ENCODE results near the gene PTEN.
"Not testable (repeated sequence)": the region's sequence is repeated elsewhere in the genome, so short reads cannot be mapped to it uniquely, and the experiment has no call there.

PTEN gene

DNA sequence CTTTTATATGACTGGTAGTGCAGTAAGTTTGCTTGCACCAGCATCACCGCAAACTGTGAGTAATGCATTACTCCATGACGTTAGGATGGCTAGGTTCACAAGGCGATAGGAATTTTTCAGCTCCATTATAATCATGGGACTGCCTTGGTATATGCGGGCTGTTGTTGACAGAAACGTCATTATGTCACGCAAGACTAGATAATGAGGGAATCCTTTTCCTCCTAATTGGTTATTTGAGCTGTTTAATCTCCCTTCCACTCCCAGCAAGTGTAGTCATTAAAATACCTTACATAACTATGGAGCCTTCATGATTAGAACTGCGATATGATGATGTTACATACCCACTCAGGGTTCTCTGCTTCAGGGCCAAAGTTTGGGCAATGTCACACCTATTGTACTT is 17.4 kb upstream of the PTEN start:
- no peak for DNase-seq

DNA sequence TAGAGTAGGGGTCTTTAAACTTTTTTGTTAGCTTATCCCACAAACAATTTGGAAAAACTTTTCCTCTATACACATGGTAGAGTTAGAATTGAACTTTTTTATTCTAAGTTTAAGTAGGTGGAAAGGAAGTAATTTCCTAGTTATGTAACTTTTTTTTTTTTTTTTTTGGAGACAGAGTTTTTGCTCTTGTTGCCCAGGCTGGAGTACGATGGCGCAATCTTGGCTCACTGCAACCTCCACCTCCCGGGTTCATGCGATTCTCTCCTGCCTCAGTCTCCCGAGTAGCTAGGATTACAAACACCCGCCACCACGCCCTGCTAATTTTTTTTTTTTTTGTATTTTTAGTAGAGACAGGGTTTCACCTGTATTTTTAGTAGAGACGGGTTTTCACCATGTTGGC is 16.7 kb upstream of the PTEN start:
- not testable (repeated sequence) for DNase-seq

DNA sequence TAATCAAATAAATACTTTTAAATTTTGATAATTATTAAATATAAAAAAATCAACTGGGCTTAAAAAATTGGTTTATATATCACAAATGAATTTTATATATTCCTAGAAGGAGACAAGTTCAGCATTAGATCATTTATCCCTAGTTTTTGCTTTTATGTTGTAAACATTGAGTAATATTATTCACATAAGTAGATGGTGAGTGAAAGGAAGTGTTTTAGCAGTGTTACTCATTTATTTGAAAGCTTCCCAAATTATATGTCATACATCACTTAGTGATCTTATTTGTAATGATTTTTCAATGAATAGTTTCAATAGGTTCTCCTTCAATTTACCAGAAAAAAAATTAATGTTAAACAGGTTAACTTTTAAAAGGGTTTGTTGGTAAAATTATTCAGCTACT is 15.9 kb upstream of the PTEN start:
- DNase-seq: no peak

DNA sequence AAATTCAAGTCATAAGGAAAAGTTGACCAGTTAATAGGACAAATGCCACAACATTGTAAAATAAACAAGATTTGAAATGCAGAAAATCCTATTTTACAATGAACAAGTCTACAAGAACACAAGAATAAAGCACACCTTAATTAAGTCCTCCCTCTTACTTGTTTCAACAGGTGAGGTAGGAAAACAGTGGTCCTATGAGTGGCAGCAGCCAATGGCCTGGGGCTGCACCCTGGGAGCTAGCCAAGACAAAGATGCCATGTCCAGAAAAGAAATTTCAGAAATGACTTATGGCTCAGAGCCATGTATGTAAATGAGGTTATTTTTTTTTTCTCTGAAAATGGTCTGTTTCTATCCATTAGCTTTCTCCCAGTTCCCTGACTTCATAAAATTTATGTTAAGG is 14.4 kb upstream of the PTEN start:
- no peak for DNase-seq

DNA sequence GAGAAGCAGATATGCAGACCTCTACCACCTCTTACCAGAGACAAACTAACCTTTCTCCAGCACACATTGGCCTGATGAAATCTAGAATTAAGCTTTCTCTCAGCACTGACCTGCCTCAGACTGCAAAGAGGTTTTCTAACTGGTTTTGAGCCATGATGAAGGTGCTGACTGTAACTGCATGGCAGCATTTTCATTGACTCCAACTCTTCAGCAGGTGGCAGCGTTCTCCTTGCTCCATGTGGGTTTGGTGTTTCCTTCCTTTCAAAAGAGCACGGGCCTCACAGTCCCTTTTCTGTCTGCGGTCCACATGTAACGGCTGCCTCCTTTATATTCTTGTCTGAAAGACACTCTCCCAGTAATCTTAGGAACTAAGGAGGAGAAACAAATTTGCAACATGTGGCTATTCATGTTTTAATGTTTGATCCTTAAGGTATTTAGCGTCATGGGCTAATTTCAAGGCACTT is 12.7 kb upstream of the PTEN start:
- DNase-seq: peak; percentile 13

DNA sequence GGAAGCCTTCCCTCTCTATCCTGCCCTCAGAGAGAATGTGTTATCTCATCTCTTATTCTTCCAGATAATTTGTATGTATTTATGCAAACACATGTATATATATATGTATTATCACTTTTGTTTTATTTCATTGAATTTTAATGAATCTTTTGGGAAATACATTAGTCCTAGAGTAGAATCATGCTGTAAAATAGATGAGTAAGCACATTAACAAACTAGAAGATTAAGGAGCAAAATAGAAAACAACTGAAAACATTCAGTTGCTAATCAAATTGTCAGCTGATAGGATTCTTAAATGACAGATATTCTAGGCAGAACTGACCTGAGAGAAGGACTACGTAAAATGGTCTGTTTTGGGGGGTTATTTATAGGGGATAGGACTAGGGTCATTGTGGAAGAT is 11.3 kb upstream of the PTEN start:
- DNase-seq: no peak

DNA sequence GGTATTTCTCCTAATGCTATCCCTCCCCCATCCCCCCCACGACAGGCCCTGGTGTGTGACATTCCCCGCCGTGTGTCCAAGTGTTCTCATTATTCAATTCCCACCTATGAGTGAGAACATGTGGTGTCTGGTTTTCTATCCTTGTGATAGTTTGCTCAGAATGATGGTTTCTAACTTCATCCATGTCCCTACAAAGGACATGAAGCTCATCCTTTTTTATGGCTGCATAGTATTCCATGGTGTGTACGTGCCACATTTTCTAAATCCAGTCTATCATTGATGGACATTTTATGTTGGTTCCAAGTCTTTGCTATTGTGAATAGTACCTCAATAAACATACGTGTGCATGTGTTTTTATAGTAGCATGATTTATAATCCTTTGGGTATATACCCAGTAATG is 8.2 kb upstream of the PTEN start:
- DNase-seq: not testable (repeated sequence)

DNA sequence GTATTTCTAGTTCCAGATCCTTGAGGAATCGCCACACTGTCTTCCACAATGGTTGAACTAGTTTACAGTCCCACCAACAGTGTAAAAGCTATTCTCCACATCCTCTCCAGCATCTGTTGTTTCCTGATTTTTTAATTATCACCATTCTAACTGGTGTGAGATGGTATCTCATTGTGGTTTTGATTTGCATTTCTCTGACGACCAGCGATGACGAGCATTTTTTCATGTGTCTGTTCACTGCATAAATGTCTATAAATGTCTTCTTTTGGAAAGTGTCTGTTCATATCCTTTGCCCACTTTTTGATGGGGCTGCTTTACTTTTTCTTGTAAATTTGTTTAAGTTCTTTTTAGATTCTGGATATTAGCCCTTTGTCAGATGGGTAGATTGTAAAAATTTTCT is 7.8 kb upstream of the PTEN start:
- DNase-seq: not testable (repeated sequence)

DNA sequence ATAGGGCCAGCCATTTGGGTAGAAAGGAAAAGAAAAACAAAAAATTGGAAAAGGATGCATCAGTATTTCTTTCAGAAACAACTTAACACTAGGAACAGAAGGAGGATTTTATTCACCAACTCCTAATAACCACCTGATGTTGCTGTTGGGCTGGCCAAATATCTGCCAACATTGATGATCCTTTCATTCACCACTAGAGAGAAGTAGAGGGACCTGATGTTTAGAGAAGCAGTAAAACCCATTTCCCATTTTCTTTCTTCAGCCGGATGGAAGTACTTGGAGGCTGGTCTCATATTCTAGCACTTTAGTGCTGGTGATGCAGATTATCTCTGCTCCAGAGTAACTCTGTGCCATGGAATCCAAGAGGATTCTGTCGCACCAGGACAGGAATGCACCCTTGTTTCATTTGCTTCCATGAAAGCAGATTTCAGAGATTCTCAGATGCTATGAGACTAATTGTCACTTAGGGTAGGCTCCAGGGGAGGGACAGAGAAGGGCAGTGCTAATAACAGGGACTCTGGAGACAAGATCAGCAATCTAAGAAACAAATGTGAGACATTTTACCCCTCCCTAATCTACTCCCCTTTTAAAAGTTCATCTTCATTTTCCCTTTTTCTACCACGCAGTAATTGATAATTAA is 3.1 kb upstream of the PTEN start:
- DNase-seq: no peak

DNA sequence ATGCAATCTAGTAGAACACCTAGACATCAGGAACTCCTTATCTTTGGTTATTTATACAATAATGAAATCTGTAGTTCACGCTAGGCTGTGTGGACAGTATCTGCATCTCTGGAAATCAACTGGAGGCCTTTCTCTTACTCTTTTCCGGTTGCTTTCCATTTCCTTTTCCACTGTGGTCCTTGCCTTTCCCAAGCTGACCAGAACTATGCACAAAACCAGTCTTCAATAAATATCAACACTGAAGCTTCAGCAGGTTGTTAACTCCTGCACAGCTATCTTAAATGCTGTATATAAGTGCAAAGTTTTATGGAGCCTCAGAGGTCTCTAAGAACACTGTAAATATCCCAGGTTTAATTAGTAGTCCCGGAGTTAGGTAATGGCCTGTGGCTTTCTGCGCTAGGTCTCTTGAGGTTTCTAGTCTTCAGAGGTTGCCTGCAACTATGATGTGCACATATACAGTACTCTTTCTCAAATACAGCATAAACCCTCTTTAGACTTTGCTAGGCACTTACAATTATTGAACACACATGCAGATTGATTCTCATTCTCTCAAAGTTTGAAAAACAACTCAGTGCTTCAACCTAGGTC is 2.5 kb upstream of the PTEN start:
- no peak for DNase-seq

DNA sequence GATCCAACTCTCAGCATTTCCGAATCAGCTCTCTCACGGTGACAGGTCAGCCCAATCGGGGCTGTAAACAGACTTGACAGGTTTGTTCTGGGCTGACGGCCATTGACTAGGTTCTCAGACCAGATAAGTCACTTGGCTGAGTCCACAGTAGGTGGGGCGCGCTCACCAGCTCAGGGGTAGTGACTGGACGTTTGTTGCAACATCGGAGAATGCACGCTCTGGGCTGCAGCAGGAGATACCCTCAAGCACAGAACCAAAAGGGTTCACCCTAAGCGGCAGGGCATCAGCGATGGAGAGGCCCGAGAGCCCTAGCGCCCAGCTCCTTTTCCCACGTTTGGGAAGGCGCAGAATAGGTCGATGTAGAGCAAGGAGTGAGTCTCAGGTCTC is 1.9 kb upstream of the PTEN start:
- DNase-seq: no peak

DNA sequence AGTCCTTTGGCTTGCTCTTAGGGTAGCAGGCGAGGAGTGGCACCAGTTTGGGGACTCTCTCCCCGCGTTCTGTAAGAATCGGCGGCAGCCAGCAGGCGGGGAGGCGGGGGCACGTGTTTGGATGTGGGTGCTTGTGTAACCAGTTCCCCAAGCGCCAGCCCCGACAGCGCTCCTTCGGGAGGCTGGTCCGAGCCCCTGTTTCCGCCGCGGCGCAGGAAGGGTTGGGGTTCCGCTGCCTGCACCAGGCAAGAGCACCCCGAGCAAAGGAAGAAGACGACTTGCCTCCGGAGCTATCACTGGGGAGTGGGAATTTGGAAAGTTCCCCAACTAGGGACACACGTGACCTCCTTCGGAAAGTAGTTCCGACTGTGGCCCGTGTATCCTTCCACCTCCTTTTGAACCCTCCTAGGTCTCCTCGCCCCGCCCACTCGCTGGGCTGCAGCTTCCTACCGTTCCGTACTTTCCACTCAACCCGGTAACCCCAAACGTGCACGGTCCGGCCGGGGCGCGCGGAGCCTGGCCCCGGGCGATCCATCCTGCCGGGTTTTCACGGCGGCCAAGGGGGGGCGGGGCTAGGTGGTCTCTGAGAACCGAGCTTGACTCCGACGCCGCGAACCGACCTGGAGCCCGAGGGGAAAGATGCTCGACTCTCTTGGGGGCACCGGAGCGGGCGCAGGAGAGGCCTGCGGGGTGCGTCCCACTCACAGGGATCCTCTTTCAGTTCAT is 1.3 kb upstream of the PTEN start:
- DNase-seq: peak; percentile 90

DNA sequence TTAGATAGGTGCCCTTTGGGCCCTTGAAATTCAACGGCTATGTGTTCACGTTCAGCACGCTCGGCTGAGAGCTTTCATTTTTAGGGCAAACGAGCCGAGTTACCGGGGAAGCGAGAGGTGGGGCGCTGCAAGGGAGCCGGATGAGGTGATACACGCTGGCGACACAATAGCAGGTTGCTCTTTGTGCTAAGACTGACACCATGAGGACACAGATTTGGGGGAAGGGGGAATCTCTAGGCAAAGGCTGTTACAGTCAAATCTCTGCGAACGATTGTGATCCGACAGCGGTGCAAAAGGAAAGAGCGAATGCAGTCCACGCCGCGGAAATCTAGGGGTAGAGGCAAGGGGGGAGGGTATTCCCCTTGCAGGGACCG is 759 bp upstream of the PTEN start:
- DNase-seq: no peak

DNA sequence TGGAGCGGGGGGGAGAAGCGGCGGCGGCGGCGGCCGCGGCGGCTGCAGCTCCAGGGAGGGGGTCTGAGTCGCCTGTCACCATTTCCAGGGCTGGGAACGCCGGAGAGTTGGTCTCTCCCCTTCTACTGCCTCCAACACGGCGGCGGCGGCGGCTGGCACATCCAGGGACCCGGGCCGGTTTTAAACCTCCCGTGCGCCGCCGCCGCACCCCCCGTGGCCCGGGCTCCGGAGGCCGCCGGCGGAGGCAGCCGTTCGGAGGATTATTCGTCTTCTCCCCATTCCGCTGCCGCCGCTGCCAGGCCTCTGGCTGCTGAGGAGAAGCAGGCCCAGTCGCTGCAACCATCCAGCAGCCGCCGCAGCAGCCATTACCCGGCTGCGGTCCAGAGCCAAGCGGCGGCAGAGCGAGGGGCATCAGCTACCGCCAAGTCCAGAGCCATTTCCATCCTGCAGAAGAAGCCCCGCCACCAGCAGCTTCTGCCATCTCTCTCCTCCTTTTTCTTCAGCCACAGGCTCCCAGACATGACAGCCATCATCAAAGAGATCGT is 598 bp downstream of the PTEN start:
- DNase-seq: peak; percentile 21

DNA sequence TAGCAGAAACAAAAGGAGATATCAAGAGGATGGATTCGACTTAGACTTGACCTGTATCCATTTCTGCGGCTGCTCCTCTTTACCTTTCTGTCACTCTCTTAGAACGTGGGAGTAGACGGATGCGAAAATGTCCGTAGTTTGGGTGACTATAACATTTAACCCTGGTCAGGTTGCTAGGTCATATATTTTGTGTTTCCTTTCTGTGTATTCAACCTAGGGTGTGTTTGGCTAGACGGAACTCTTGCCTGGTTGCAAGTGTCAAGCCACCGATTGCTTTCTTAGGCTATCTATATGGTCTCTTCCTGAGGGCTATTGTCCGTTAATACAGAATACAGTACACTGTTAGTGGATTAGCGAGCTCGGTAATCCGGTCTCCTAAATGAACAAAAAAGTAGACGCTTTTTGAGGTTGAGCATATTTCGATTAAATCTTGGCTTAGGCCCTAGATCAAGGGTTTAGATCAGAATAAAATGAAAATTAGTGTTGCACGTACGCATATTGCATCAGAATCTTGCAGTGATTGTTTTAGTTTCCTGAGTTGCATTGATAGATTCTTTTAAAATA is 1.2 kb downstream of the PTEN start:
- no peak for DNase-seq

DNA sequence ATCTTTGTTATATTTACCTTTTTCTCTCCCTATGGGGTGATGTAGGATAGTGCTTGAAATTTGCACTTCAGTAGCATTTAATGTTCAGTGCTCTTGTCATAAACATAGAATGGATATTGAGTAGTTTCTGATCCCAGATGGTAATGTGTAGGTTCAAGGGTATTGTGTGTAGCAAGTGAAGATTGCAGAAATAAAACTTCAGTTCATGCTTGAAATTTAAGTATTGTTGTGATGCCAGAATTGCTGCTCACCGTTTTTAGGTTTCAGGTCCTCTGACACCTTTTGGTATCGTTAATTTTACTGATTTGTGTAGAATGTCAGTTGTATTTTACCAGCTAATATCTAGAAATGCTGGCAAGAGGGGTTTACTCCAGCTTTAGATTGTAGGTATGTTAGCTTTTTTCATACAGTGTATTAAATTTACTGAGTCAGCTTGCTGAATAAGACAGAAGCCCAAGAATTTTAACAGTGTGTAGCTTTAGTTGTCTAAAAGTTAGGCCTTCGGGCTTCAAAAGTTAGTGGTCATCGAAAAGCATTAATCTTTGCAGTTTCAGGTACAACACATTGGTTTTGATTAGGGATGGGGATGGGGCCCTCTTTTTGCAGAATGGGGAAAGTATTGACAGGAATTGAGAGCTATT is 1.9 kb downstream of the PTEN start:
- no peak for DNase-seq

DNA sequence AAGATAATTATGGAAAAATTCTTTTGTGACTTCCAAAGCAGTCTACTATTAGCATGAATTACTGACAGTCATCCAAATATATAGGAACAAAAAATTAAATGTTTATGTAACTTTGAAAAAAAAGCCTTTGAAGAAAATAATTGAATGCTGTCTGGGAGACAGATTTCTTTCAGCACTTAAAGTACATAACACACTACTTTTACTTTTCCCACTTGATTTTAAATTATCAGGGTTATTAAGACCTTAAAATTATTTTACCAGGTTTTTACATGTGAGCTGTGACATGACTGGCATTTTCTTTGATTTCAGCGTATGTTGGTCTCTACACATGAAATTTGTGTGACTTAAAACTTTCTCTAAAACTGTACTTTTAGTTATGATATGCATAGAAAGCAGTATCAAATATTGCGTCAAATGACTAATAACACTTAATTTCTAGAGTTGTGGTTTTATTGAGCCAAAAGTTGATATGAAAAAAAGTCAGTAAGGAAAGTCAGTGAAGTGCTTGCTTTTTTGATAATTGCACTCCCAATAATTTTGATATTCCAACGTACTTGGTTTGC is 3.1 kb downstream of the PTEN start:
- DNase-seq: no peak

DNA sequence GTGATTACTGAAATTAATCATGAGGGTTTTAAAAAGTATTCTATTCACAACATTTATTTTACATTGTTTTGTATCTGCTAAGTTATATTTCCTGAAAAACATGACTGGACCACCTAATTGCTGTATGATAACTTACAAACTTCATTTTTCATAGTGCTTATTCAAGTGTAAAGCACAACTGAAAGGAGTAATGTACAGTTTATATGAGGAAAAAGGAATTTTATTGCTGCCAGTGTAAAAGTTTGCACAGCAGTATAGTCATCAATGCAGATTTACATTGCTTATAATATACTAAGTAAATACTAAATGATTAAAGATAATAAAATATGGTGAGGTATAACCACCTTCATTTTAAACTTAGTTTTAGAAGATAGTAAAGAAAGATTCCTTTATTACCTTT is 4.0 kb downstream of the PTEN start:
- no peak for DNase-seq

DNA sequence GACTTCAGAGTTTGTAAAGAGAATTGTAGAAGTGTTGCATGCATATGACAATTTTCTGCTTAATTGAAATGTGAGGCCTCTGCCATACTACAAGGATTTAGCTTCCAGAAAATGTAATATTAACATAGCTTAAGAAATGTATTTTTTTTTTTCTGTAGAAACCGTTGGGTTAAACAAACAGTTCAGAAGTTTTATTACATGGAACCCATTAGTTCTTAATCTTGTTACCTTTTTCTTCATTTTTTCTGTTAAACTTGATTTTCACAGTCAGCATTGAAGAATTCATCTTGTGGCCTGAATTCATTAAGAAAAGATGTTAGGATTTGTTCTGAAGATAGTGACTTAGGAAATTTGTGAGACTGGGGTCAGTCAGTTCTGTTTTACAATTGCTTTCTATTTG is 4.9 kb downstream of the PTEN start:
- no peak for DNase-seq

DNA sequence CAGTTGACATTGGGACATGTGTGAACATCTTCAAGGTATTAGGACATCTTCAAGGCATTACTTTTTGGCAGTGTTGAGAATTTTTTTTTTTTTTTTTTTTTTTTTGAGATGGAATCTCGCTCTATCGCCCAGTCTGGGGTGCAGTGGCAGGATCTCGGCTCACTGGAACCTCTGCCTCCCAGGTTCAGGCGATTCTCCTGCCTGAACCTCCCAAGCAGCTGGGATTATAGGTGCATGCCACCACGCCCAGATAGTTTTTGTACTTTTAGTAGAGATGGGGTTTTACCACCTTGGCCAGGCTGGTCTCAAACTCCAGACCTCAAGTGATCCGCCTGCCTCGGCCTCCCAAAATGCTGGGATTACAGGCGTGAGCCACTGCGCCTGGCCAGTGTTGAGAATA is 5.7 kb downstream of the PTEN start:
- DNase-seq: not testable (repeated sequence)

DNA sequence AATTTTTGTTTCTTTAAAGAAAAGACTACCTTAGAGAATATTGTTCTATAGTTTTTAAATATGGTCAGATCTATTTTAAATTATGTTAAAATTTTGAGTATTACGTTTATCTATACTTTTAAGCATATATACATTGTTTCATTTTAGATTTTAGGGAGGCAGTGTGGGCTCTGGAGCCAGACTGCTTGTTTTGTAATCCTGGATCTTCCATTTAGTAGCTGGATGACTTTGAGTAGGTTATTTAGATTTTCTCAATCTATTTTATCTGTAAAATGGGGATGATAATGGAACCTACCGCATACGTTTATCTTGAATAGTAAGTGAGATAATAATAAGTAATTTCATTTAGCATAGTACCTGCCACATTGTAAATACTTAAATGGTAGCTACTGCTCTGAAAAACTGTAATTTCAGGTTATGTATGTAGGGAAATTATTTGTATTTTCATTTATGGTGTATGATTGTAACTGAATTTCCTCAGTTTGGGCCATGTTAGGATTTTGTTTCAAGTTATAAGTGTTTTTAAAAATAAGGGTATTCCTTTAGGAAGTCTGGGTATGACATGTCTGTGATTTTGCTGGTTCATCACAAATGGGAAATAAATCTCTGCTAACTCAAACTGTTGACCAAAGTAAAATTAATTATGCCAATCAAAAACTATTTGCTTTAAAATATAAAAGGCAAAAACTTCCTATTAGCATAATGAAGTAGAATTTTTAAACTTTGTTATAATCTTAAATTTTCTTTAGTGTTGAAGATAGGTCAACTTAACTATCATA is 6.5 kb downstream of the PTEN start:
- no peak for DNase-seq

DNA sequence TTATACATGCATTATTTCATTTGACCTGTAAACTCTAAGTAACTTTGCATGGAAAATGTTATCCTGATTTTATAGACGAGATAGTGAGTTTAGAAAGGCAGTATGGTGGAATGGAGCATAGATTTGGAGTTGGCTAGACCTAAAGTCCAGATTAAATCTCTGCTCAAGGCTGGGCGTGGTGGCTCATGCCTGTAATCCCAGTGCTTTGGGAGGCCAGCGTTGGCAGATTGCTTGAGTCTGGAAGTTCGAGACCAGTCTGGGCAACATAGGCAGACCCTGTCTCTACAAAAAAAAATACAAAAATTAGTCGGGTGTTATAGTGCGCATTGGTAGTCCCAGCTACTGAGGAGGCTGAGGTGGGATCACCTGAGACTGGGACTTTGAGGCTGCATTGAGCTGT is 9.4 kb downstream of the PTEN start:
- DNase-seq: no peak
